ENCODE data around the gene LRP1.

GRCh38 chr12:57237596-57237931, 109.3 kb downstream of the LRP1 start:
- no peak for TF ChIP-seq CTCF (IDR thresholded peaks at IDR 0.05; ENCODE audit: low read depth, low read length, poor library complexity, severe bottlenecking)
- TF ChIP-seq EZH2phosphoT487 (IDR thresholded peaks at IDR 0.05; ENCODE audit: borderline replicate concordance, low read length) = no peak

All from DOHH2 (cell line).